Measurements from ENCODE around the gene ZEB1. TPM values are rescaled to one million over a fixed set of nuclear protein-coding genes. Genes with fewer than 3 reads are reported as not detected.

Gene ZEB1
- total RNA-seq, 2 experiments from 2014 or later = 24.8 to 29.1 TPM

- Mint-ChIP-seq H3K27ac (no peak overlapping the region), H3K36me3 (ENCODE audit: low read depth) (peaks cover 23% of the 10 kb centered on the region), H3K4me1 (ENCODE audit: low read depth) (peaks cover 7% of the 10 kb centered on the region), H3K27me3 (ENCODE audit: low read depth) (no peaks in the 10 kb centered on the region), H3K9me3 (peaks cover 17% of the 10 kb centered on the region), H3K4me3 (no peak overlapping the region)
- CTCF ChIA-PET = no interaction called here
- DNase-seq = no peak
- intact Hi-C loops (cut with micrococcal nuclease) = no loop called here
These were observed 132.8 kb downstream of the ZEB1 start for GRCh38 chr10:31451766-31452165.

- no peak for DNase-seq
- H3K36me3 Mint-ChIP-seq (ENCODE audit: low read depth) = peaks cover 30% of the 10 kb centered on the region
- H3K4me3 Mint-ChIP-seq = no peak overlapping the region
- H3K27ac Mint-ChIP-seq = no peak overlapping the region
- no peaks in the 10 kb centered on the region for H3K27me3 Mint-ChIP-seq (ENCODE audit: low read depth)
- H3K4me1 Mint-ChIP-seq (ENCODE audit: low read depth) = peaks cover 11% of the 10 kb centered on the region
- CTCF ChIA-PET = no interaction called here
- H3K9me3 Mint-ChIP-seq = peaks cover 15% of the 10 kb centered on the region
- intact Hi-C loops (cut with micrococcal nuclease) = no loop called here
These were observed 137.5 kb downstream of the ZEB1 start for GRCh38 chr10:31456468-31456867.

GRCh38 chr10:31457858-31458257 is 138.8 kb downstream of the ZEB1 start:
- no peaks in the 10 kb centered on the region for H3K27me3 Mint-ChIP-seq (ENCODE audit: low read depth)
- H3K4me1 Mint-ChIP-seq (ENCODE audit: low read depth) = peaks cover 8% of the 10 kb centered on the region
- CTCF ChIA-PET = no interaction called here
- peaks cover 38% of the 10 kb centered on the region for H3K36me3 Mint-ChIP-seq (ENCODE audit: low read depth)
- intact Hi-C loops (cut with micrococcal nuclease) = no loop called here
- H3K9me3 Mint-ChIP-seq = peaks cover 21% of the 10 kb centered on the region
- no peak overlapping the region for H3K27ac Mint-ChIP-seq
- H3K4me3 Mint-ChIP-seq = no peak overlapping the region
- no peak for DNase-seq

GRCh38 chr10:31458974-31459373 is 140.0 kb downstream of the ZEB1 start:
- no peak overlapping the region for H3K4me3 Mint-ChIP-seq
- peaks cover 38% of the 10 kb centered on the region for H3K36me3 Mint-ChIP-seq (ENCODE audit: low read depth)
- CTCF ChIA-PET = interaction anchor here (1.5 kb wide), 1 partner anchor 9 kb away, joined by 5 read pairs; no protein-coding TSS in a partner anchor
- peaks cover 8% of the 10 kb centered on the region for H3K4me1 Mint-ChIP-seq (ENCODE audit: low read depth)
- no peak overlapping the region for H3K27ac Mint-ChIP-seq
- no peak for DNase-seq
- H3K27me3 Mint-ChIP-seq (ENCODE audit: low read depth) = no peaks in the 10 kb centered on the region
- intact Hi-C loops (cut with micrococcal nuclease) = no loop called here
- peaks cover 28% of the 10 kb centered on the region for H3K9me3 Mint-ChIP-seq

GRCh38 chr10:31460242-31460641 is 141.2 kb downstream of the ZEB1 start:
- Mint-ChIP-seq H3K4me1 (ENCODE audit: low read depth) (peaks cover 8% of the 10 kb centered on the region), H3K27me3 (ENCODE audit: low read depth) (no peaks in the 10 kb centered on the region), H3K9me3 (peaks cover 29% of the 10 kb centered on the region), H3K4me3 (no peak overlapping the region), H3K36me3 (ENCODE audit: low read depth) (peaks cover 41% of the 10 kb centered on the region), H3K27ac (no peak overlapping the region)
- CTCF ChIA-PET = no interaction called here
- DNase-seq = no peak
- intact Hi-C loops (cut with micrococcal nuclease) = no loop called here

- H3K4me3 Mint-ChIP-seq = no peak overlapping the region
- intact Hi-C loops (cut with micrococcal nuclease) = no loop called here
- peaks cover 75% of the 10 kb centered on the region for H3K36me3 Mint-ChIP-seq (ENCODE audit: low read depth)
- H3K9me3 Mint-ChIP-seq = peaks cover 34% of the 10 kb centered on the region
- no peak for DNase-seq
- H3K4me1 Mint-ChIP-seq (ENCODE audit: low read depth) = no peaks in the 10 kb centered on the region
- no peak overlapping the region for H3K27ac Mint-ChIP-seq
- CTCF ChIA-PET = no interaction called here
- H3K27me3 Mint-ChIP-seq (ENCODE audit: low read depth) = no peaks in the 10 kb centered on the region
These were observed 145.5 kb downstream of the ZEB1 start for GRCh38 chr10:31464552-31464951.

GRCh38 chr10:31466313-31466712 is 147.3 kb downstream of the ZEB1 start:
- DNase-seq = no peak
- CTCF ChIA-PET = no interaction called here

GRCh38 chr10:31467791-31468535 is 148.9 kb downstream of the ZEB1 start:
- CTCF ChIA-PET = interaction anchor here (0.8 to 0.9 kb wide), 2 partner anchors 9 to 613 kb away, joined by 3 to 5 read pairs; no protein-coding TSS in a partner anchor
- DNase-seq = peak; percentile 10
- no peaks in the 10 kb centered on the region for H3K4me1 Mint-ChIP-seq (ENCODE audit: low read depth)

More at GRCh38 chr10:31466313-31466712, 147.3 kb downstream of the ZEB1 start:
- intact Hi-C loops (cut with micrococcal nuclease) = no loop called here
- Mint-ChIP-seq H3K27me3 (ENCODE audit: low read depth) (no peaks in the 10 kb centered on the region), H3K9me3 (peaks cover 32% of the 10 kb centered on the region), H3K36me3 (ENCODE audit: low read depth) (peaks cover 67% of the 10 kb centered on the region), H3K27ac (no peak overlapping the region), H3K4me1 (ENCODE audit: low read depth) (no peaks in the 10 kb centered on the region), H3K4me3 (no peak overlapping the region)

GRCh38 chr10:31468536-31468859 is 149.5 kb downstream of the ZEB1 start:
- no peak for DNase-seq
- Mint-ChIP-seq H3K4me3 (no peak overlapping the region), H3K36me3 (ENCODE audit: low read depth) (peaks cover 48% of the 10 kb centered on the region), H3K9me3 (peaks cover 14% of the 10 kb centered on the region), H3K4me1 (ENCODE audit: low read depth) (no peaks in the 10 kb centered on the region), H3K27ac (no peak overlapping the region), H3K27me3 (ENCODE audit: low read depth) (no peaks in the 10 kb centered on the region)
- CTCF ChIA-PET = interaction anchor here (0.8 to 0.9 kb wide), 2 partner anchors 10 to 614 kb away, joined by 3 to 5 read pairs; no protein-coding TSS in a partner anchor
- intact Hi-C loops (cut with micrococcal nuclease) = no loop called here

More at GRCh38 chr10:31467791-31468535, 148.9 kb downstream of the ZEB1 start:
- intact Hi-C loops (cut with micrococcal nuclease) = no loop called here
- H3K27me3 Mint-ChIP-seq (ENCODE audit: low read depth) = no peaks in the 10 kb centered on the region
- no peak overlapping the region for H3K27ac Mint-ChIP-seq
- peaks cover 19% of the 10 kb centered on the region for H3K9me3 Mint-ChIP-seq
- H3K4me3 Mint-ChIP-seq = no peak overlapping the region
- H3K36me3 Mint-ChIP-seq (ENCODE audit: low read depth) = peaks cover 53% of the 10 kb centered on the region

- H3K9me3 Mint-ChIP-seq = peaks cover 24% of the 10 kb centered on the region
- H3K36me3 Mint-ChIP-seq (ENCODE audit: low read depth) = peaks cover 22% of the 10 kb centered on the region
- intact Hi-C loops (cut with micrococcal nuclease) = no loop called here
- no peak overlapping the region for H3K4me3 Mint-ChIP-seq
- no peak for DNase-seq
- H3K27me3 Mint-ChIP-seq (ENCODE audit: low read depth) = no peaks in the 10 kb centered on the region
- H3K27ac Mint-ChIP-seq = no peak overlapping the region
- CTCF ChIA-PET = interaction anchor here (0.7 kb wide), 1 partner anchor 663 kb away, joined by 3 read pairs; no protein-coding TSS in a partner anchor
- H3K4me1 Mint-ChIP-seq (ENCODE audit: low read depth) = peaks cover 13% of the 10 kb centered on the region
These were observed 156.5 kb downstream of the ZEB1 start for GRCh38 chr10:31475519-31475918.

- peaks cover 22% of the 10 kb centered on the region for H3K36me3 Mint-ChIP-seq (ENCODE audit: low read depth)
- intact Hi-C loops (cut with micrococcal nuclease) = no loop called here
- no peak overlapping the region for H3K27ac Mint-ChIP-seq
- H3K4me1 Mint-ChIP-seq (ENCODE audit: low read depth) = peaks cover 13% of the 10 kb centered on the region
- peaks cover 24% of the 10 kb centered on the region for H3K9me3 Mint-ChIP-seq
- no peak overlapping the region for H3K4me3 Mint-ChIP-seq
- CTCF ChIA-PET = no interaction called here
- no peaks in the 10 kb centered on the region for H3K27me3 Mint-ChIP-seq (ENCODE audit: low read depth)
- DNase-seq = no peak
These were observed 157.1 kb downstream of the ZEB1 start for GRCh38 chr10:31476088-31476487.

GRCh38 chr10:31477584-31477983 is 158.6 kb downstream of the ZEB1 start:
- Mint-ChIP-seq H3K36me3 (ENCODE audit: low read depth) (peaks cover 24% of the 10 kb centered on the region), H3K4me3 (no peak overlapping the region), H3K27me3 (ENCODE audit: low read depth) (no peaks in the 10 kb centered on the region), H3K9me3 (peaks cover 24% of the 10 kb centered on the region), H3K27ac (no peak overlapping the region), H3K4me1 (ENCODE audit: low read depth) (peaks cover 13% of the 10 kb centered on the region)
- CTCF ChIA-PET = no interaction called here
- intact Hi-C loops (cut with micrococcal nuclease) = no loop called here
- no peak for DNase-seq

GRCh38 chr10:31479752-31480151 is 160.7 kb downstream of the ZEB1 start:
- no peak overlapping the region for H3K27ac Mint-ChIP-seq

More at GRCh38 chr10:31479752-31480151, 160.7 kb downstream of the ZEB1 start:
- no peaks in the 10 kb centered on the region for H3K27me3 Mint-ChIP-seq (ENCODE audit: low read depth)
- peaks cover 28% of the 10 kb centered on the region for H3K9me3 Mint-ChIP-seq
- intact Hi-C loops (cut with micrococcal nuclease) = no loop called here
- DNase-seq = no peak
- H3K36me3 Mint-ChIP-seq (ENCODE audit: low read depth) = peaks cover 27% of the 10 kb centered on the region
- peaks cover 13% of the 10 kb centered on the region for H3K4me1 Mint-ChIP-seq (ENCODE audit: low read depth)
- H3K4me3 Mint-ChIP-seq = no peak overlapping the region
- CTCF ChIA-PET = no interaction called here
